HG03520 (cell line): ENCODE measurements around the gene MAP2K1.
"Not testable (repeated sequence)": the region's sequence is repeated elsewhere in the genome, so short reads cannot be mapped to it uniquely, and the experiment has no call there.

ENCODE experiments used
- ATAC-seq: cut with Tn5 transposase; IDR thresholded peaks from one replicate; pipeline ENCODE4 v1.9.1; 2021; ENCODE audit warnings: mild to moderate bottlenecking, moderate library complexity; ENCODE audit not compliant: unreplicated experiment

Gene MAP2K1

GRCh38 chr15:66503041-66503648 lies 116.4 kb downstream of the MAP2K1 start:
- ATAC-seq = not testable (repeated sequence)

GRCh38 chr15:66503780-66504562 lies 117.3 kb downstream of the MAP2K1 start:
- no peak for ATAC-seq

GRCh38 chr15:66504563-66505429 lies 118.1 kb downstream of the MAP2K1 start, which contains the start of the genes RPL4 and ZWILCH:
Gene RPL4 (minus strand): TSS chr15:66504855. CDS start chr15:66504790, 65 bp downstream.
Gene ZWILCH (plus strand): TSS chr15:66505326. CDS start chr15:66505339, 13 bp downstream.
- ATAC-seq = peak; percentile 81

- ATAC-seq = no peak
Observed at GRCh38 chr15:66505430-66505811, 118.7 kb downstream of the MAP2K1 start.

GRCh38 chr15:66505818-66506217 lies 119.1 kb downstream of the MAP2K1 start:
- ATAC-seq = no peak

- no peak for ATAC-seq
Observed at GRCh38 chr15:66508293-66508883, 121.7 kb downstream of the MAP2K1 start.

- ATAC-seq = no peak
Observed at GRCh38 chr15:66514586-66514985, 127.9 kb downstream of the MAP2K1 start.

GRCh38 chr15:66515901-66516322 lies 129.2 kb downstream of the MAP2K1 start:
- no peak for ATAC-seq

GRCh38 chr15:66523926-66524325 lies 137.2 kb downstream of the MAP2K1 start:
- no peak for ATAC-seq

- ATAC-seq = no peak
Observed at GRCh38 chr15:66524838-66525237, 138.1 kb downstream of the MAP2K1 start.

GRCh38 chr15:66535056-66535455 lies 148.3 kb downstream of the MAP2K1 start:
- ATAC-seq = no peak
